ENCODE results near the gene C8G. TPM values are rescaled to one million over a fixed set of nuclear protein-coding genes. Genes with fewer than 3 reads are reported as not detected.

The C8G gene
- total RNA-seq, 2 experiments from 2014 or later: 1.4 to 1.5 TPM

DNA sequence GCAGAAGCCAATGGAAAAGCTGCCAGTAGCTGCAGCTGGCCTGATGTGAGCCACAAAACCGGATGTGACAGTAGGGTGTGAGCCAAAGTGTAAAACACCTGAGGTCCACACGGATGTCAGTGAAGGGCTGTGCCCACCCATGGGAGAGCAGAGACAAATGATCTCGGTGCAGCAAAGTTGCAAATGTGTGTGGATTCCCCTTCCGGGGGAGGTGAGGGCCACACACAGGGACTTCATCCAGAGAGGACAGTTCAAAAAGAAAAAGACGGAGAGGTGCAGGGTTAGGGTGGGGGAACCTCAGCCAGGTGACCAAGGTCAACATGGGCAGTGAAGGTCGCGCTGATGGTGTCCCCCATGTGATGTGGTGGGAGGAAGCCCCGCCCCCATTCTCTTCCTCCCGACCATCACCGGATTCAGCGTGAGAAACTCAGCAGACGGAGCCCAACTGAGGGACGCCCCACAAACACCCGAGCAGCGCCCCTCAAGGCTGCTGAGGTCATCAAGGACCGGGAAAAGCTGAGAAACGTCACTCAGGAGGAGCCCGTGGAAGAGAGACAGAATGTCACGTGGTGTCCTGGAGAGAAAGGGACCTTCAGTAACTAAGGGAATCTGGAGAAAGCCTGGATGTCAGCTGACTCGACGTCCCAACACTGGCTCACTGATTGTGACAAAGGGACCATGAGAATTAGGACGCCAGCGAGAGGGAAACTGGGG is 20.9 kb downstream of the C8G start:
- CTCF ChIA-PET: interaction anchor here (1.1 to 3.6 kb wide), 4 partner anchors 10 to 68 kb away, joined by 4 to 11 read pairs (median 8); no protein-coding TSS in a partner anchor
- Mint-ChIP-seq H3K27me3 (ENCODE audit: low read depth) (no peaks in the 10 kb centered on the region), H3K27ac (peak overlapping the region; percentile 89)

GRCh38 chr9:136968333-136969127 is 23.5 kb downstream of the C8G start:
- Mint-ChIP-seq H3K4me1 (ENCODE audit: low read depth) (peaks cover 24% of the 10 kb centered on the region), H3K27ac (no peak overlapping the region), H3K9me3 (ENCODE audit: insufficient read depth) (no peaks in the 10 kb centered on the region), H3K4me3 (no peak overlapping the region), H3K27me3 (ENCODE audit: low read depth) (no peaks in the 10 kb centered on the region), H3K36me3 (ENCODE audit: low read depth) (no peaks in the 10 kb centered on the region)
- DNase-seq: no peak
- POLR2A ChIA-PET: no interaction called here
- no peak for ATAC-seq
- CTCF ChIA-PET: interaction anchor here (1.4 kb wide), 1 partner anchor 67 kb away, joined by 4 read pairs; no protein-coding TSS in a partner anchor

More for the DNA sequence above, 20.9 kb downstream of the C8G start:
- ATAC-seq (peak; percentile 62), DNase-seq (peak; percentile 72)
- POLR2A ChIA-PET: no interaction called here
- Mint-ChIP-seq H3K36me3 (ENCODE audit: low read depth) (no peaks in the 10 kb centered on the region), H3K4me3 (peak overlapping the region; percentile 39), H3K4me1 (ENCODE audit: low read depth) (peaks cover 39% of the 10 kb centered on the region), H3K9me3 (ENCODE audit: insufficient read depth) (no peaks in the 10 kb centered on the region)

GRCh38 chr9:136969150-136969549 is 24.1 kb downstream of the C8G start:
- no peak for ATAC-seq
- no peaks in the 10 kb centered on the region for H3K27me3 Mint-ChIP-seq (ENCODE audit: low read depth)
- no peaks in the 10 kb centered on the region for H3K36me3 Mint-ChIP-seq (ENCODE audit: low read depth)
- DNase-seq: no peak
- peaks cover 24% of the 10 kb centered on the region for H3K4me1 Mint-ChIP-seq (ENCODE audit: low read depth)
- H3K4me3 Mint-ChIP-seq: no peak overlapping the region
- no peak overlapping the region for H3K27ac Mint-ChIP-seq
- POLR2A ChIA-PET: interaction anchor here (0.7 kb wide), 1 partner anchor 25 kb away, joined by 3 read pairs; no protein-coding TSS in a partner anchor
- CTCF ChIA-PET: interaction anchor here (1.4 kb wide), 1 partner anchor 66 kb away, joined by 4 read pairs; no protein-coding TSS in a partner anchor
- no peaks in the 10 kb centered on the region for H3K9me3 Mint-ChIP-seq (ENCODE audit: insufficient read depth)

- Mint-ChIP-seq H3K4me1 (ENCODE audit: low read depth) (peaks cover 24% of the 10 kb centered on the region), H3K4me3 (no peak overlapping the region), H3K9me3 (ENCODE audit: insufficient read depth) (no peaks in the 10 kb centered on the region), H3K27ac (no peak overlapping the region), H3K27me3 (ENCODE audit: low read depth) (no peaks in the 10 kb centered on the region), H3K36me3 (ENCODE audit: low read depth) (no peaks in the 10 kb centered on the region)
- ChIA-PET POLR2A (interaction anchor here (0.7 kb wide), 1 partner anchor 26 kb away, joined by 3 read pairs; no protein-coding TSS in a partner anchor), CTCF (no interaction called here)
- DNase-seq (no peak), ATAC-seq (no peak)
Measured at GRCh38 chr9:136969774-136970173, 24.7 kb downstream of the C8G start.

GRCh38 chr9:136970361-136970760 is 25.3 kb downstream of the C8G start:
- DNase-seq: no peak
- ATAC-seq: no peak
- no peaks in the 10 kb centered on the region for H3K9me3 Mint-ChIP-seq (ENCODE audit: insufficient read depth)
- ChIA-PET CTCF (interaction anchor here (0.8 kb wide), 1 partner anchor 36 kb away, joined by 4 read pairs; no protein-coding TSS in a partner anchor), POLR2A (interaction anchor here (0.6 kb wide), 1 partner anchor 68 kb away, joined by 3 read pairs; no protein-coding TSS in a partner anchor)
- no peaks in the 10 kb centered on the region for H3K36me3 Mint-ChIP-seq (ENCODE audit: low read depth)
- H3K27me3 Mint-ChIP-seq (ENCODE audit: low read depth): no peaks in the 10 kb centered on the region
- H3K4me1 Mint-ChIP-seq (ENCODE audit: low read depth): peaks cover 26% of the 10 kb centered on the region
- no peak overlapping the region for H3K4me3 Mint-ChIP-seq
- no peak overlapping the region for H3K27ac Mint-ChIP-seq

- POLR2A ChIA-PET: interaction anchor here (0.7 kb wide), 1 partner anchor 12 kb away, joined by 3 read pairs; no protein-coding TSS in a partner anchor
- H3K27ac Mint-ChIP-seq: no peak overlapping the region
- H3K27me3 Mint-ChIP-seq (ENCODE audit: low read depth): no peaks in the 10 kb centered on the region
- CTCF ChIA-PET: no interaction called here
- H3K4me3 Mint-ChIP-seq: no peak overlapping the region
- ATAC-seq: no peak
- H3K9me3 Mint-ChIP-seq (ENCODE audit: insufficient read depth): no peaks in the 10 kb centered on the region
- DNase-seq: no peak
- peaks cover 23% of the 10 kb centered on the region for H3K4me1 Mint-ChIP-seq (ENCODE audit: low read depth)
- no peaks in the 10 kb centered on the region for H3K36me3 Mint-ChIP-seq (ENCODE audit: low read depth)
Measured at GRCh38 chr9:136971746-136972145, 26.7 kb downstream of the C8G start.

- CTCF ChIA-PET: interaction anchor here (2.3 kb wide), 1 partner anchor 57 kb away, joined by 8 read pairs; no protein-coding TSS in a partner anchor
- Mint-ChIP-seq H3K9me3 (ENCODE audit: insufficient read depth) (no peaks in the 10 kb centered on the region), H3K27ac (no peak overlapping the region), H3K27me3 (ENCODE audit: low read depth) (no peaks in the 10 kb centered on the region), H3K4me1 (ENCODE audit: low read depth) (peaks cover 23% of the 10 kb centered on the region), H3K4me3 (no peak overlapping the region), H3K36me3 (ENCODE audit: low read depth) (no peaks in the 10 kb centered on the region)
- POLR2A ChIA-PET: no interaction called here
- ATAC-seq (no peak), DNase-seq (no peak)
Measured at GRCh38 chr9:136972335-136972734, 27.3 kb downstream of the C8G start.

DNA sequence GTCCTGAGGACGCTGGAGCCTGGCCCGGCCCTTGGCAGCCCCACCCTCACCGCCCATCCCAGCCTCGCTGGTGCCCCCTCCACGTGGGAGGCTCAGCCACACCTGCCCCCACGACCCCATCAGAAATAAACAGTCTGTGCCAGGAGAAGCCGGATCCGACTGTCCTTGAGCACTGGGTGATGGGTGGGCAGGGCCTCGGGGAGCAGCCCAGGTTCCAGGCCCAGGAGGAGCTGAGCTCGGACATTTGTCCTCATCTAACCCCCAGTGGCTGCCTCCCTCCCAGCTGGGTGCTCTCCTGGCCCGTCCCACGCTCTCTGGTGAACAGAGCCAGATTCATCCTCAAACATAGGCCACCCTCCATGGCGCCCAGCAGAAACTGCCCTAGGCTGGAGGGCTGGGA is 27.7 kb downstream of the C8G start:
- POLR2A ChIA-PET: no interaction called here
- no peaks in the 10 kb centered on the region for H3K27me3 Mint-ChIP-seq (ENCODE audit: low read depth)
- no peaks in the 10 kb centered on the region for H3K36me3 Mint-ChIP-seq (ENCODE audit: low read depth)
- H3K4me1 Mint-ChIP-seq (ENCODE audit: low read depth): peaks cover 25% of the 10 kb centered on the region
- no peak overlapping the region for H3K4me3 Mint-ChIP-seq
- CTCF ChIA-PET: interaction anchor here (2.3 kb wide), 1 partner anchor 56 kb away, joined by 8 read pairs; no protein-coding TSS in a partner anchor
- no peak for DNase-seq
- no peak overlapping the region for H3K27ac Mint-ChIP-seq
- no peak for ATAC-seq
- H3K9me3 Mint-ChIP-seq (ENCODE audit: insufficient read depth): no peaks in the 10 kb centered on the region

GRCh38 chr9:136973618-136974617 is 28.9 kb downstream of the C8G start:
- no peak for DNase-seq

DNA sequence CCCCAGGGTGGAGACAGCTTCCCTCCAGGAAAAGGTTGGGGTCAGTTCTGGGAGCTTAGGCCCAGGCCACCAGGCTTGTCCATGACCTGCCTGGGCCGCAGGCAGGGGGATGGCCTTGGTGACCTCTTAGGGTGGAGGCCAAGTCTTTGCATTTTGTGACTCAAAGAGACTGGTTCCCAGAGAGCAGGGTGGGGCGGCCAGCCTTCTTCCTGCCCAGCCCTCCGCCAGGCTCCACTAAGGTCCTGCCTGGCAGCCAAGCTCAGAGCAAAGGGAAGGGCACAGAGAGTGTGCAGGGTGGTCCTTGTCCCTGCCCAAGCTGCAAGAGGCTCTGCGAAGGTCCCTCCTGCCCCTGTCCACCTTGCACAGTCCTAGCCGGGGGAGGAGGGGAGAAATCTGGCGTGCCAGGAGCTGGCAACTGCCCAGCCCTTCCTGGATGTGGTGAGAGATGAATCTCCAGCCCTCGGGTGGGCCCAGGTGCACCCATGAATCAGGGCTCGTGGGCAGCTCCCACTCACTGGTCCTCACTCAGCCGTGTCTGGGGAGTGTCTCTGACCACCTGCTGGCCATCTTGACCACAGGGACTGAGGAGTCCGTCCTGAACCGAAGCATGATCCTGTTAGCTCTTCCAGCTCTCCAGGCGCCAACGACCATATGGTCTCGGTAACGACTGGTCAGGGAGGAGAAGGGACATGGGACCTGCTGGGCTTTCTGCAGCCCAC is 29.9 kb downstream of the C8G start:
- Mint-ChIP-seq H3K27me3 (ENCODE audit: low read depth) (no peaks in the 10 kb centered on the region), H3K9me3 (ENCODE audit: insufficient read depth) (no peaks in the 10 kb centered on the region), H3K4me3 (peak overlapping the region; percentile 38), H3K4me1 (ENCODE audit: low read depth) (peaks cover 25% of the 10 kb centered on the region), H3K36me3 (ENCODE audit: low read depth) (no peaks in the 10 kb centered on the region), H3K27ac (peak overlapping the region; percentile 60)
- ChIA-PET CTCF (interaction anchor here (0.7 to 3.3 kb wide), 10 partner anchors 9 to 133 kb away, joined by 3 to 25 read pairs (median 6); partner anchors contain the start of genes AJM1 and PAXX), POLR2A (interaction anchor here (2.5 kb wide), 1 partner anchor 17 kb away, joined by 10 read pairs; no protein-coding TSS in a partner anchor)
- no peak for ATAC-seq
- DNase-seq: no peak

More at GRCh38 chr9:136973618-136974617, 28.9 kb downstream of the C8G start:
- Mint-ChIP-seq H3K4me1 (ENCODE audit: low read depth) (peaks cover 25% of the 10 kb centered on the region), H3K27me3 (ENCODE audit: low read depth) (no peaks in the 10 kb centered on the region), H3K9me3 (ENCODE audit: insufficient read depth) (no peaks in the 10 kb centered on the region), H3K27ac (no peak overlapping the region), H3K36me3 (ENCODE audit: low read depth) (no peaks in the 10 kb centered on the region), H3K4me3 (no peak overlapping the region)
- POLR2A ChIA-PET: interaction anchor here (2.5 kb wide), 1 partner anchor 18 kb away, joined by 10 read pairs; no protein-coding TSS in a partner anchor
- no peak for ATAC-seq
- CTCF ChIA-PET: interaction anchor here (1.1 to 3.3 kb wide), 6 partner anchors 8 to 132 kb away, joined by 3 to 25 read pairs (median 8); partner anchors contain the start of genes AJM1 and PAXX
